Measurements from ENCODE around the gene ACVR1B. TPM values are rescaled to one million over a fixed set of nuclear protein-coding genes. Genes with fewer than 3 reads are reported as not detected.

ACVR1B gene
- total RNA-seq, 4 donors from 2014 or later = 14.8 to 16.3 (median 15.4) TPM

GRCh38 chr12:51954561-51955361 is 3.3 kb downstream of the ACVR1B start:
- TF ChIP-seq CTCF (IDR thresholded peaks at IDR 0.05; ENCODE audit: low read depth) = no peak

DNA sequence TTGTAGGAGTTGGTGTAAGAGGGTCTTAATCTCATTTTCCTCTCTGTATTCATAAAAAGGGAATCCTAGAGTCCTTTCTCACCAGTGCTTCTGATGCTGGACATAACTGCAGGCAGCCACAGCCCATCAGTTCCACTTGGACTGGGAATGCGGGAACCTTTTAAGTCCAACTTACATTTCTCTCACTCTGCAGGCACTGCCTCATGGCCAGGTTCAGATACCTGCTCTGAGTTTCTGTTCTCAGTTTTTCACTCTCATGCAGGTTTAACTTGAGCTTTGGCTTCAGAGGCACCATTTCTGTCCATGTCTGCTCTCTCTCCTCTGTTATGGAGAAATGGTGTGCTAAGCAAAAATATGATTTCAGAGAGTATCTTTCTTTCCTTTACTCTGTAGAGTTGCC is 4.2 kb downstream of the ACVR1B start:
- TF ChIP-seq CTCF (IDR thresholded peaks at IDR 0.05; ENCODE audit: low read depth) = no peak

GRCh38 chr12:51958542-51958941 is 7.0 kb downstream of the ACVR1B start:
- TF ChIP-seq CTCF (IDR thresholded peaks at IDR 0.05; ENCODE audit: low read depth) = no peak

GRCh38 chr12:51959211-51959610 is 7.7 kb downstream of the ACVR1B start:
- no peak for TF ChIP-seq CTCF (IDR thresholded peaks at IDR 0.05; ENCODE audit: low read depth)

DNA sequence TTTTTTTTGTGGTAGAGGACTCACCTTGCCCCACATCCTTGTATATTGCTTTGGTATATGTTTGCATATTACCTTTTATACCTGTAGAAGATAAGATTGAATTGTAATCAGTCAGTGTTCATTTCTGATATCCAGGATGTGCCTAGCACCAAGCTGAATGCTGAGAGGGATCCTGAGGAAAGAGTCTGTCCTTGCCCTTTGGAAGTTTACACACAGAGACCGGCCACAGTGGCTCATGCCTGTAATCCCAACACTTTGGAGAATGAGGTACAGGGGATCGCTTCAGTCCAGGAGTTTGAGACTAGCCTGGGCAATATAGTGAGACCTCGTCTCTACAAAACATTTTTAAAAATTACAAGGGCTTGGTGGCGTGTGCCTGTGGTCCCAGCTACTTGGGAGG is 8.4 kb downstream of the ACVR1B start:
- no peak for TF ChIP-seq CTCF (IDR thresholded peaks at IDR 0.05; ENCODE audit: low read depth)

GRCh38 chr12:51960488-51960887 is 9.0 kb downstream of the ACVR1B start:
- TF ChIP-seq CTCF (IDR thresholded peaks at IDR 0.05; ENCODE audit: low read depth) = no peak

DNA sequence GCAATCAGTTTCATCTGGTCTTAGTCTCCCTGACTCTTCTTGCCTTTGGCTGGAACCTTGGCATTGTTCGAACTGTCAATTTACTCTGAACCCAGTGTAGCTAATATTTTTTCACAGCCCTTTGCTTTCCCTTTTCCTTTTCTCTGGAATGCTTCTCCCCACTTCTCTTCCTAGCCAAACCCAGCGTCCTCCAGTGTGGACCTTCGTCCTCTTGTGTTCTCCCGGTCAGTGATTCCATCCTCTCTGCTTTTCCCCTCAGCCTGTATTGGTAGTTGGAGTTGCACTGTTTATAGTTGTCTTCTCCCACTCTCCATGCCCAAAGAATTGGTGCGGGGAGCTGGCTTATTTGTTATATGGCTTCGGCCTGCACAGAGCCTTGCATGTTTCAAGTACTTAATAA is 9.4 kb downstream of the ACVR1B start:
- no peak for TF ChIP-seq CTCF (IDR thresholded peaks at IDR 0.05; ENCODE audit: low read depth)
